Activated naive CD8-positive, alpha-beta T cell treated with anti-CD3 and anti-CD28 coated beads, Interleukin-2, amount 10 ng/mL, durations not matched to agents 7 days and 5 days (primary cell): Measurements from ENCODE around the gene TRIM13. TPM values are rescaled to one million over a fixed set of nuclear protein-coding genes. Genes with fewer than 3 reads are reported as not detected.
"Not testable (repeated sequence)": the region's sequence is repeated elsewhere in the genome, so short reads cannot be mapped to it uniquely, and the experiment has no call there.

Source experiments
- ATAC-seq: fragments of 150-1000 bp; cut with Tn5 transposase; one replicate; pipeline ENCODE4 v1.10.0; 2021; ENCODE audit warnings: low read depth, moderate library complexity
- POLR2A ChIA-PET: fragments of 350-600 bp; sonication (Branson Sonifier 250); formaldehyde crosslinking; loops from one replicate; lab custom pipeline; 2021; ENCODE audit warnings: antibody characterized with exemption; lab: Charles Lee
- DNase-seq: peaks from one replicate; pipeline ENCODE4 v3.0.0; 2021
- H3K27ac Mint-ChIP-seq: one replicate; pipeline ENCODE4 v1.8.0; 2022; ENCODE audit warnings: mild to moderate bottlenecking, mixed read lengths
- H3K27me3 Mint-ChIP-seq: one replicate; pipeline ENCODE4 v1.8.0; 2022; ENCODE audit warnings: mild to moderate bottlenecking, moderate library complexity, mixed read lengths
- H3K36me3 Mint-ChIP-seq: one replicate; pipeline ENCODE4 v1.8.0; 2021; ENCODE audit warnings: mild to moderate bottlenecking, mixed read lengths
- H3K4me1 Mint-ChIP-seq: one replicate; pipeline ENCODE4 v1.8.0; 2021; ENCODE audit warnings: mixed read lengths
- H3K4me3 Mint-ChIP-seq: one replicate; pipeline ENCODE4 v1.8.0; 2022; ENCODE audit warnings: mild to moderate bottlenecking, moderate library complexity, mixed read lengths
- H3K9me3 Mint-ChIP-seq: one replicate; pipeline ENCODE4 v1.8.0; 2021; ENCODE audit warnings: mixed read lengths
- total RNA-seq, 2 experiments: library from RNA; stranded (reverse); gene quantifications; one replicate each; pipeline ENCODE4 v1.2.3, GENCODE V29; 2021

Gene TRIM13
- total RNA-seq, 2 experiments from 2014 or later, result 19.7 to 19.9 TPM

- POLR2A ChIA-PET, result interaction anchor here (0.6 to 2.4 kb wide), 3 partner anchors 61 to 1091 kb away, joined by 3 to 9 read pairs (median 4); no protein-coding TSS in a partner anchor
- H3K4me1 Mint-ChIP-seq, result peaks cover 5% of the 10 kb centered on the region
- no peak overlapping the region for H3K27ac Mint-ChIP-seq
- ATAC-seq, result no peak
- no peaks in the 10 kb centered on the region for H3K9me3 Mint-ChIP-seq
- no peak overlapping the region for H3K4me3 Mint-ChIP-seq
- no peak for DNase-seq
- H3K27me3 Mint-ChIP-seq, result no peaks in the 10 kb centered on the region
- peaks cover 13% of the 10 kb centered on the region for H3K36me3 Mint-ChIP-seq
Measured at GRCh38 chr13:49977992-49978391, 18.9 kb upstream of the TRIM13 start.

GRCh38 chr13:49980266-49980665 is 16.6 kb upstream of the TRIM13 start:
- ATAC-seq (no peak), DNase-seq (no peak)
- POLR2A ChIA-PET, result interaction anchor here (1.0 kb wide), 1 partner anchor 16 kb away, joined by 4 read pairs; the partner anchor contains the start of gene TRIM13
- H3K36me3 Mint-ChIP-seq, result peaks cover 17% of the 10 kb centered on the region
- H3K9me3 Mint-ChIP-seq, result no peaks in the 10 kb centered on the region
- H3K4me3 Mint-ChIP-seq, result no peak overlapping the region
- peaks cover 5% of the 10 kb centered on the region for H3K4me1 Mint-ChIP-seq
- no peak overlapping the region for H3K27ac Mint-ChIP-seq
- H3K27me3 Mint-ChIP-seq, result no peaks in the 10 kb centered on the region

- Mint-ChIP-seq H3K36me3 (peaks cover 35% of the 10 kb centered on the region), H3K27me3 (no peaks in the 10 kb centered on the region), H3K9me3 (no peaks in the 10 kb centered on the region), H3K27ac (no peak overlapping the region), H3K4me1 (no peaks in the 10 kb centered on the region), H3K4me3 (no peak overlapping the region)
- POLR2A ChIA-PET, result interaction anchor here (0.6 kb wide), 1 partner anchor 12 kb away, joined by 3 read pairs; no protein-coding TSS in a partner anchor
- DNase-seq (no peak), ATAC-seq (no peak)
Measured at GRCh38 chr13:49985129-49985528, 11.7 kb upstream of the TRIM13 start.

GRCh38 chr13:49986471-49986870 is 10.4 kb upstream of the TRIM13 start:
- peaks cover 40% of the 10 kb centered on the region for H3K36me3 Mint-ChIP-seq
- H3K4me3 Mint-ChIP-seq, result no peak overlapping the region
- POLR2A ChIA-PET, result no interaction called here
- ATAC-seq, result no peak
- H3K27me3 Mint-ChIP-seq, result no peaks in the 10 kb centered on the region
- no peak for DNase-seq
- no peak overlapping the region for H3K27ac Mint-ChIP-seq
- no peaks in the 10 kb centered on the region for H3K9me3 Mint-ChIP-seq
- peaks cover under 1% of the 10 kb centered on the region for H3K4me1 Mint-ChIP-seq

- DNase-seq, H3K27ac Mint-ChIP-seq, ATAC-seq, H3K4me3 Mint-ChIP-seq, H3K27me3 Mint-ChIP-seq, H3K4me1 Mint-ChIP-seq, H3K9me3 Mint-ChIP-seq, POLR2A ChIA-PET: not testable (repeated sequence)
- H3K36me3 Mint-ChIP-seq, result peaks cover 29% of the 10 kb centered on the region
Measured at GRCh38 chr13:49990612-49991011, 6.2 kb upstream of the TRIM13 start.

- peaks cover 28% of the 10 kb centered on the region for H3K36me3 Mint-ChIP-seq
- DNase-seq (no peak), ATAC-seq (no peak)
- peaks cover 10% of the 10 kb centered on the region for H3K4me1 Mint-ChIP-seq
- no peaks in the 10 kb centered on the region for H3K9me3 Mint-ChIP-seq
- no peaks in the 10 kb centered on the region for H3K27me3 Mint-ChIP-seq
- no peak overlapping the region for H3K27ac Mint-ChIP-seq
- H3K4me3 Mint-ChIP-seq, result no peak overlapping the region
- POLR2A ChIA-PET, result no interaction called here
Measured at GRCh38 chr13:49993111-49993510, 3.7 kb upstream of the TRIM13 start.

GRCh38 chr13:49993666-49994065 is 3.2 kb upstream of the TRIM13 start:
- POLR2A ChIA-PET, result interaction anchor here (1.3 kb wide), 1 partner anchor 130 kb away, joined by 5 read pairs; no protein-coding TSS in a partner anchor
- peaks cover 15% of the 10 kb centered on the region for H3K4me1 Mint-ChIP-seq
- DNase-seq (no peak), ATAC-seq (no peak)
- H3K4me3 Mint-ChIP-seq, result no peak overlapping the region
- no peaks in the 10 kb centered on the region for H3K27me3 Mint-ChIP-seq
- peaks cover 27% of the 10 kb centered on the region for H3K36me3 Mint-ChIP-seq
- H3K27ac Mint-ChIP-seq, result no peak overlapping the region
- H3K9me3 Mint-ChIP-seq, result no peaks in the 10 kb centered on the region

GRCh38 chr13:49995625-49996101 is 1.2 kb upstream of the TRIM13 start:
- Mint-ChIP-seq H3K9me3 (no peaks in the 10 kb centered on the region), H3K4me1 (peaks cover 24% of the 10 kb centered on the region), H3K36me3 (peaks cover 21% of the 10 kb centered on the region), H3K27me3 (no peaks in the 10 kb centered on the region), H3K4me3 (peak overlapping the region; percentile 60), H3K27ac (peak overlapping the region; percentile 68)
- no peak for ATAC-seq
- POLR2A ChIA-PET, result interaction anchor here (1.1 to 3.9 kb wide), 4 partner anchors 59 to 130 kb away, joined by 3 to 75 read pairs (median 30); partner anchors contain the start of gene SPRYD7
- no peak for DNase-seq

GRCh38 chr13:49996161-49996915 is 504 bp upstream of the TRIM13 start:
- H3K27me3 Mint-ChIP-seq, result no peaks in the 10 kb centered on the region
- ATAC-seq (peak; percentile 62), DNase-seq (peak; percentile 92)
- peak overlapping the region; percentile 60 for H3K4me3 Mint-ChIP-seq
- POLR2A ChIA-PET, result interaction anchor here (0.6 to 3.9 kb wide), 18 partner anchors 12 to 996 kb away, joined by 3 to 75 read pairs (median 4); partner anchors contain the start of genes ARL11 and SPRYD7
- H3K27ac Mint-ChIP-seq, result peak overlapping the region; percentile 34
- H3K36me3 Mint-ChIP-seq, result peaks cover 20% of the 10 kb centered on the region
- H3K9me3 Mint-ChIP-seq, result no peaks in the 10 kb centered on the region
- peaks cover 24% of the 10 kb centered on the region for H3K4me1 Mint-ChIP-seq

GRCh38 chr13:49997955-49998354 is 1.1 kb downstream of the TRIM13 start:
- H3K4me1 Mint-ChIP-seq, result peaks cover 22% of the 10 kb centered on the region
- no peaks in the 10 kb centered on the region for H3K27me3 Mint-ChIP-seq
- POLR2A ChIA-PET, result interaction anchor here (0.6 to 3.9 kb wide), 17 partner anchors 10 to 914 kb away, joined by 3 to 75 read pairs (median 4); no protein-coding TSS in a partner anchor
- no peak for ATAC-seq
- peak overlapping the region; percentile 89 for H3K27ac Mint-ChIP-seq
- peaks cover 16% of the 10 kb centered on the region for H3K36me3 Mint-ChIP-seq
- peak overlapping the region; percentile 94 for H3K4me3 Mint-ChIP-seq
- no peak for DNase-seq
- no peaks in the 10 kb centered on the region for H3K9me3 Mint-ChIP-seq

GRCh38 chr13:49998714-49999624 is 2.1 kb downstream of the TRIM13 start:
- no peaks in the 10 kb centered on the region for H3K9me3 Mint-ChIP-seq
- ATAC-seq, result no peak
- POLR2A ChIA-PET, result interaction anchor here (0.6 to 3.9 kb wide), 6 partner anchors 9 to 1070 kb away, joined by 3 to 75 read pairs (median 4); no protein-coding TSS in a partner anchor
- DNase-seq, result no peak
- no peaks in the 10 kb centered on the region for H3K27me3 Mint-ChIP-seq
- peaks cover 22% of the 10 kb centered on the region for H3K4me1 Mint-ChIP-seq
- H3K4me3 Mint-ChIP-seq, result peak overlapping the region; percentile 94
- H3K36me3 Mint-ChIP-seq, result peaks cover 18% of the 10 kb centered on the region
- no peak overlapping the region for H3K27ac Mint-ChIP-seq

- ATAC-seq, result no peak
Measured at GRCh38 chr13:50001287-50001686, 4.4 kb downstream of the TRIM13 start.

More at GRCh38 chr13:50001287-50001686, 4.4 kb downstream of the TRIM13 start:
- DNase-seq, result no peak
- Mint-ChIP-seq H3K9me3 (no peaks in the 10 kb centered on the region), H3K36me3 (peaks cover 30% of the 10 kb centered on the region), H3K27me3 (no peaks in the 10 kb centered on the region), H3K4me1 (peaks cover 20% of the 10 kb centered on the region), H3K4me3 (no peak overlapping the region), H3K27ac (no peak overlapping the region)
- POLR2A ChIA-PET, result interaction anchor here (0.6 to 0.8 kb wide), 2 partner anchors 15 to 1793 kb away, joined by 4 to 5 read pairs; no protein-coding TSS in a partner anchor
